Measurements from ENCODE around the gene ARHGAP19.

ARHGAP19 gene

DNA sequence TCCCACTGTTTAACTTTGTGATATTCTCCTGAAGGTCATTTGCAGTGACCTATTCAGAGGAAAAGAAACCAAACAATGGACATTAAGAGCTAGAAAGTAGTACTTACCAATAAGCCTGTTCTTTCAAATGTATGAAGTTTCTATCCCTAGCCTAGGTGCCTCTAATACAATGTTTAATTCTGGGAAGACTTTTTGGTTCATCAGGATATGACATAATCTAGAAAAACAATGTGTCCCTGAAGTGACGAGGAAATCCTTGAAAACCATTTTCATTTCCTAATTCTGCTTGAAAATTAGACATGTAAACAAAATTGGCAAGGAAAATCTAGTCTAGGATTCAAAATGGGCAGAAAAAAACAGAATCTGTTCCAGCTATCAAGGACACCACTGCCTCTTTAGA lies 36.1 kb downstream of the ARHGAP19 start:
- Histone ChIP-seq H3K27me3 (ENCODE audit: low read length) (no peaks in the 10 kb centered on the region), H2AFZ (ENCODE audit: low read depth, low read length, severe bottlenecking) (no peak overlapping the region), H4K20me1 (ENCODE audit: low read depth, low read length) (no peaks in the 10 kb centered on the region), H3K79me2 (ENCODE audit: insufficient read depth, low read length) (no peaks in the 10 kb centered on the region), H3K9me2 (replicated peaks; ENCODE audit: insufficient read depth, low read length) (no peaks in the 10 kb centered on the region), H3K36me3 (ENCODE audit: low read length) (peaks cover 17% of the 10 kb centered on the region), H3K4me2 (ENCODE audit: low read depth, low read length, poor library complexity, severe bottlenecking) (no peak overlapping the region), H3K9ac (ENCODE audit: low read length) (no peak overlapping the region), H3K9me3 (ENCODE audit: insufficient read depth, low read length) (no peaks in the 10 kb centered on the region), H3K27ac (ENCODE audit: low read depth, low read length) (no peak overlapping the region), H3K4me3 (ENCODE audit: insufficient read depth, low read length, poor library complexity, severe bottlenecking) (no peak overlapping the region), H3F3A (ENCODE audit: insufficient read depth) (no peaks in the 10 kb centered on the region)
- TF ChIP-seq, protein P1, sequence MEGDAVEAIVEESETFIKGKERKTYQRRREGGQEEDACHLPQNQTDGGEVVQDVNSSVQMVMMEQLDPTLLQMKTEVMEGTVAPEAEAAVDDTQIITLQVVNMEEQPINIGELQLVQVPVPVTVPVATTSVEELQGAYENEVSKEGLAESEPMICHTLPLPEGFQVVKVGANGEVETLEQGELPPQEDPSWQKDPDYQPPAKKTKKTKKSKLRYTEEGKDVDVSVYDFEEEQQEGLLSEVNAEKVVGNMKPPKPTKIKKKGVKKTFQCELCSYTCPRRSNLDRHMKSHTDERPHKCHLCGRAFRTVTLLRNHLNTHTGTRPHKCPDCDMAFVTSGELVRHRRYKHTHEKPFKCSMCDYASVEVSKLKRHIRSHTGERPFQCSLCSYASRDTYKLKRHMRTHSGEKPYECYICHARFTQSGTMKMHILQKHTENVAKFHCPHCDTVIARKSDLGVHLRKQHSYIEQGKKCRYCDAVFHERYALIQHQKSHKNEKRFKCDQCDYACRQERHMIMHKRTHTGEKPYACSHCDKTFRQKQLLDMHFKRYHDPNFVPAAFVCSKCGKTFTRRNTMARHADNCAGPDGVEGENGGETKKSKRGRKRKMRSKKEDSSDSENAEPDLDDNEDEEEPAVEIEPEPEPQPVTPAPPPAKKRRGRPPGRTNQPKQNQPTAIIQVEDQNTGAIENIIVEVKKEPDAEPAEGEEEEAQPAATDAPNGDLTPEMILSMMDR (IDR thresholded peaks at IDR 0.05; ENCODE audit: insufficient read depth, low read length, poor library complexity, severe bottlenecking), result no peak
- no peak for TF ChIP-seq EZH2phosphoT487 (conservative IDR thresholded peaks at IDR 0.05; ENCODE audit: low read length)

DNA sequence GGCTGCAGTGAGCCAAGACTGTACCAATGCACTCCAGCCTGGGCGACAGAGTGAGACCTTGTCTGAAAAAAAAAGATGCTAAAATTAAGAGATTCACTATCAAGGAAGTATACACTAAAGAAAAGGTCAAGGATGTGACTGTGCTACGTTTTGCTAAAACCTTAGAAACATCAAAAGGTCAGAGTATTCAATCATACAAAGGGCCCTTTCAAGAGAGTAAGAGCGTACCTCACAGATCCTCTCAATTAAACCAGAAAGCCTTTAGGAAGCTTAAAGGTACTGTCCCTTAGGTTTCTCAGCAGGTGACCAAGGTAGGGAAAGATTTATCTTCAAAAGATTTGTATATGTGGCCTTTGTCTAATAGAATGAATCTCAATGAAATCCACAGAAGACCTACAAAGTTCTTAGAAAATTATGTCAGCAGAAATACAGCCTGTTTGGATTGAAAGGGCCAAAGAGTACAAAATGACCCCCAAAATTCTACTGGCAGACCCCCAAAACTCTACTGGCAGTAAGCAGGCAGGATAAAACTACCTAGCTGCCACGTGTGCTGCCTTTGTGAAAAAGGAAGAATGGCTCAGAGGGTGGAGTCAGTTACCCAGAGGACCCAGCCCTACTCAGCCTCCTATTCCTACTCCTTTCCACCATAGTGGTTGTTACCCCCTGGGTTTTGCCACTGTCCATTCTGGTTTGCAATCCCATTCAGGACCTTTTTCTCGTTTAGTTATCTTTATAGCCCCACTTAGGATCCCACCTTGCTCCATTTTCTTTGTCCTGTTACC lies 36.7 kb downstream of the ARHGAP19 start:
- no peak overlapping the region for H3K4me2 ChIP-seq (ENCODE audit: low read depth, low read length, poor library complexity, severe bottlenecking)
- no peaks in the 10 kb centered on the region for H4K20me1 ChIP-seq (ENCODE audit: low read depth, low read length)
- no peak for TF ChIP-seq EZH2phosphoT487 (conservative IDR thresholded peaks at IDR 0.05; ENCODE audit: low read length)
- TF ChIP-seq, protein P1 (IDR thresholded peaks at IDR 0.05; ENCODE audit: insufficient read depth, low read length, poor library complexity, severe bottlenecking), result no peak

DNA sequence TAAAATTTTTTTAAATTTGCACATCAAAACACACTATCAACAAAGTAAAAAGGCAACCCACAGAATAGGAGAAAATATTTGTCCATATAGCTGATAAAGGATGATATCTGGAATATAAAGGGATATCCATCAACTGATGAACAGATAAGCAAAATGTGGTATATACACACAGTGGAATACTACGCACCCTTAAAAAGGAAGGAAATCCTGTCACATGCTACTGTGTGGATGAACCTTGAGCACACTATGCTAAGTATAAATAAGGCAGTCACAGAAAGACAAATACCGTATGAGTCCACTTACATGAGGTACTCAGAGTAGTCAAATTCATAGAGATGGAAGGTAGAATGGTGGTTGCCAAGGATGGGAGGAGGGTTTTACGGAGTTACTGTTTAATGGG lies 37.7 kb downstream of the ARHGAP19 start:
- Histone ChIP-seq H3K9me3 (ENCODE audit: insufficient read depth, low read length) (no peaks in the 10 kb centered on the region), H3F3A (ENCODE audit: insufficient read depth) (no peaks in the 10 kb centered on the region)

More for the DNA sequence above, 36.7 kb downstream of the ARHGAP19 start:
- Histone ChIP-seq H3K9me2 (replicated peaks; ENCODE audit: insufficient read depth, low read length) (no peaks in the 10 kb centered on the region), H3K9ac (ENCODE audit: low read length) (no peak overlapping the region), H3K27me3 (ENCODE audit: low read length) (no peaks in the 10 kb centered on the region), H3F3A (ENCODE audit: insufficient read depth) (no peaks in the 10 kb centered on the region), H3K36me3 (ENCODE audit: low read length) (peaks cover 17% of the 10 kb centered on the region), H3K79me2 (ENCODE audit: insufficient read depth, low read length) (no peaks in the 10 kb centered on the region), H3K4me3 (ENCODE audit: insufficient read depth, low read length, poor library complexity, severe bottlenecking) (no peak overlapping the region), H2AFZ (ENCODE audit: low read depth, low read length, severe bottlenecking) (no peak overlapping the region), H3K27ac (ENCODE audit: low read depth, low read length) (no peak overlapping the region), H3K9me3 (ENCODE audit: insufficient read depth, low read length) (no peaks in the 10 kb centered on the region)

More for the DNA sequence above, 37.7 kb downstream of the ARHGAP19 start:
- no peaks in the 10 kb centered on the region for H4K20me1 ChIP-seq (ENCODE audit: low read depth, low read length)
- no peaks in the 10 kb centered on the region for H3K27me3 ChIP-seq (ENCODE audit: low read length)
- no peak for TF ChIP-seq EZH2phosphoT487 (conservative IDR thresholded peaks at IDR 0.05; ENCODE audit: low read length)
- TF ChIP-seq, protein P1 (IDR thresholded peaks at IDR 0.05; ENCODE audit: insufficient read depth, low read length, poor library complexity, severe bottlenecking), result no peak
- no peak overlapping the region for H3K27ac ChIP-seq (ENCODE audit: low read depth, low read length)
- H2AFZ ChIP-seq (ENCODE audit: low read depth, low read length, severe bottlenecking), result no peak overlapping the region
- H3K9me2 ChIP-seq (replicated peaks; ENCODE audit: insufficient read depth, low read length), result no peaks in the 10 kb centered on the region
- no peak overlapping the region for H3K4me3 ChIP-seq (ENCODE audit: insufficient read depth, low read length, poor library complexity, severe bottlenecking)
- no peaks in the 10 kb centered on the region for H3K79me2 ChIP-seq (ENCODE audit: insufficient read depth, low read length)
- H3K4me2 ChIP-seq (ENCODE audit: low read depth, low read length, poor library complexity, severe bottlenecking), result no peak overlapping the region
- H3K9ac ChIP-seq (ENCODE audit: low read length), result no peak overlapping the region
- H3K36me3 ChIP-seq (ENCODE audit: low read length), result peaks cover 17% of the 10 kb centered on the region
